ENCODE results near the gene ANKRD18B. TPM values are rescaled to one million over a fixed set of nuclear protein-coding genes. Genes with fewer than 3 reads are reported as not detected.
"Not testable (repeated sequence)": the region's sequence is repeated elsewhere in the genome, so short reads cannot be mapped to it uniquely, and the experiment has no call there.

ANKRD18B gene
- total RNA-seq, 1 donor from 2014 or later = 5.0 TPM

DNA sequence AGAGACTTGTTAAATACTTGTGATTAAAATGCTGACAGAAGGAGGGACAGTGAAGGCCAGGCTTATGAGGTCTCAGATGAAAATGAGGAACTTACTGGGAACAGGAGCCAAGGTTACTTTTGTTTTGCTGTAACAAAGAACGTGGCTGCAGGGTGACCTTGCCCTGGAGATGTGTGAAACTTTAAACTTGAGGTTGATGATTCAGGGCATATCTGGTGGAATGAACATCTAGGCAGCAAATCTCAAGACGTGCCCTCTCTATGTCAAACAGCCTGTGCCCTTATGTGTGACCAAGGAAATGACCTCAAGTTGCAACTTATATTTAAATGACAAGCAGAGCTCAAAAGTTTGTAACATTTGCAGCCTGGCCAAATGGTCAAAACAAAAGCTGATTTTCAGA is 58.6 kb downstream of the ANKRD18B start:
- not testable (repeated sequence) for DNase-seq; H3K4me1 Mint-ChIP-seq (ENCODE audit: low read depth, unreplicated experiment); H3K27ac Mint-ChIP-seq (ENCODE audit: unreplicated experiment); H3K9me3 Mint-ChIP-seq (ENCODE audit: unreplicated experiment); H3K27me3 Mint-ChIP-seq (ENCODE audit: unreplicated experiment); H3K36me3 Mint-ChIP-seq (ENCODE audit: unreplicated experiment); H3K4me3 Mint-ChIP-seq (ENCODE audit: unreplicated experiment)

DNA sequence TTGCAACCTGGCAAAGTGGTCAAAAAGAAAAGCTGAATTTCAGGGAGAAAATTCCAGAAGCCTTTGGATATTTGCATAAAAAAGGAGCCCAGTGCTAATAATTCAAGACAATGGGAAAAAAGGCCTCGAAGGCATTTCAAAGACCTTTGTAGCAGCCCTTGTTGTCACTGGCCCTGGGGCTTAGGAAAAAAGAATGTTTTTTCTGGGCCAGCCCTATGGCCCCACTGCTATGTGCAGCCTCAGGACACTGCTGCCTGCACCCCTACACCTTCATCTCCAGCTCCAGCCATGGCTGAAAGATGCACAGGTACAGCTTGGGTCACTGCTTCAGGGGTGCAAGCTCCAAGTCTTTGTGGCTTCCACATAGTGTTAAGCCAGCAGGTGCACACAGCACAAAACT is 62.1 kb downstream of the ANKRD18B start:
- not testable (repeated sequence) for H3K27ac Mint-ChIP-seq (ENCODE audit: unreplicated experiment); H3K36me3 Mint-ChIP-seq (ENCODE audit: unreplicated experiment); H3K4me1 Mint-ChIP-seq (ENCODE audit: low read depth, unreplicated experiment); H3K4me3 Mint-ChIP-seq (ENCODE audit: unreplicated experiment); DNase-seq; H3K9me3 Mint-ChIP-seq (ENCODE audit: unreplicated experiment); H3K27me3 Mint-ChIP-seq (ENCODE audit: unreplicated experiment)

DNA sequence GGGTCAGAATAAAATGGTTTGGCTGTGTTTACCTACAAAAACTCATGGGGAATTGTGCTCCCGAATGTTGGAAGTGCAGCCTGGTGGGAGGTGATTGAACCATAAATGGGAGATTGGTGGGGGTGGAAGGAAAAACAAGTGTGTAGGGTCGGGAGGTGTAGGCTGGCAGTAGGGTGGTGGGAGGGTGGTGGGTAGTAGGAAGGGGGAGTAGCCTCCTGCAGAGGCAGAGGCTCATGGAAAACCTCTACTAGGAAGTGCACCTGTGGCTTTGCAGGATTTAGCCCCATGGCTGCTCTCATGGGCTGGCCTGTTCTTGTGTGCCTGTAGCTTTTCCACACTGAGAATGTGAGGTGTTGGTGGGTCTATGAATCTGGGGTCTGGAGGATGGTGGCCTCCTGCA is 63.7 kb downstream of the ANKRD18B start:
- not testable (repeated sequence) for H3K9me3 Mint-ChIP-seq (ENCODE audit: unreplicated experiment); H3K27ac Mint-ChIP-seq (ENCODE audit: unreplicated experiment); H3K27me3 Mint-ChIP-seq (ENCODE audit: unreplicated experiment); H3K4me1 Mint-ChIP-seq (ENCODE audit: low read depth, unreplicated experiment); H3K36me3 Mint-ChIP-seq (ENCODE audit: unreplicated experiment); DNase-seq; H3K4me3 Mint-ChIP-seq (ENCODE audit: unreplicated experiment)

DNA sequence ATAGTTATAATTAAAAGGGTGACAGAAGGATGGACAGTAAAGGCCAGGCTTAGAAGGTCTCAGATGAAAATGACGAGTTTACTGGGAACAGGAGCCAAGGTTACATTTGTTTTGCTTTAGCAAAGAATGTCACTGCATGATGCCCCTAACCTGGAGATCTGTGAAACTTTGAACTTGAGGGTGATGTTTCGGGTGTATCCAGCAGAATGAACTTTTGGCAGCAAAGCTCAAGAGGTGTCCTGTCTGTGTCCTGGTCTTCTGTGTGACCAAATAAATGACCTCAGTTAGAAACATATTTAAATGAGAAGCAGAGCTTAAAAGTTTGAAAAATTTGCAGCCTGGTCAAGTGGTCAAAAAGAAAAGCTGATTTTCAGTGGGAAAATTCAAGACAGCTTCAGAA is 64.8 kb downstream of the ANKRD18B start:
- not testable (repeated sequence) for H3K36me3 Mint-ChIP-seq (ENCODE audit: unreplicated experiment); H3K27me3 Mint-ChIP-seq (ENCODE audit: unreplicated experiment); H3K4me1 Mint-ChIP-seq (ENCODE audit: low read depth, unreplicated experiment); H3K27ac Mint-ChIP-seq (ENCODE audit: unreplicated experiment); DNase-seq; H3K9me3 Mint-ChIP-seq (ENCODE audit: unreplicated experiment); H3K4me3 Mint-ChIP-seq (ENCODE audit: unreplicated experiment)

DNA sequence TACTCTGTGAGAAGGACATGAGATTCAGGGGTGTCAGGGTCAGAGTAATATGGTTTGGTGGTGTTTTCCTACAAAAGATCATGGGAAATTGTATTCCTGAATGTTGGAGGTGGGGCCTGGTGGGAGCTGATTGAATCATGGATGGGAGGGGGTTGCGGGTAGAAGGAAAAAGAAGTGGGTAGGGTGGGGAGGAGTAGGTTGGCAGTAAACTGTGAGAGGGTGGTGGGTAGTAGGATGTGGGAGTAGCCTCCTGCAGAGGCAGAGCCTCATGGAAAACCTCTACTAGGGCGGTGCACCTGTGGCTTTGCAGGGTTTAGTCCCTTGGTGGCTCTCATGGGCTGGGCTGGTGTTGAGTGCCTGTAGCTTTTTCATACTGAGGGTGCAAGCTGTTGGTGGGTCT is 66.8 kb downstream of the ANKRD18B start:
- not testable (repeated sequence) for H3K4me1 Mint-ChIP-seq (ENCODE audit: low read depth, unreplicated experiment); H3K4me3 Mint-ChIP-seq (ENCODE audit: unreplicated experiment); DNase-seq; H3K27ac Mint-ChIP-seq (ENCODE audit: unreplicated experiment); H3K9me3 Mint-ChIP-seq (ENCODE audit: unreplicated experiment); H3K36me3 Mint-ChIP-seq (ENCODE audit: unreplicated experiment); H3K27me3 Mint-ChIP-seq (ENCODE audit: unreplicated experiment)

DNA sequence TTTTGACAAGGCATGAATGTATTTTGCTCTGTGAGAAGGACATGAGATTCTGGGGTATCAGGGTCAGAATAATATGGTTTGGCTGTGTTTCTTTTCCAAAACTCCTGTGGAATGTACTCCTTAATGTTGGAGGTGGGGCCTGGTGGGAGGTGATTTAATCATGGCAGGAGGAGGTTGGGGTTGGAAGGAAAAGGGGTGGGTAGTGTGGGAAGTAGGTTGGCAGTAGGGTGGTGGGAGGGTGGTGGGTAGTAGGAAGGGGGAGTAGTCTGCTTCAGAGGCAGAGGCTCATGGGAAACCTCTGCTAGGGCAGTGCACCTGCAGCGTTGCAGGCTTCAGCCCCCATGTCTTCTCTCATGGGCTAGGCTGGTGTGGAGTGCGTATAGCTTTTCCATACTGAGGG is 72.9 kb downstream of the ANKRD18B start:
- not testable (repeated sequence) for H3K27me3 Mint-ChIP-seq (ENCODE audit: unreplicated experiment); H3K4me1 Mint-ChIP-seq (ENCODE audit: low read depth, unreplicated experiment); H3K9me3 Mint-ChIP-seq (ENCODE audit: unreplicated experiment); H3K36me3 Mint-ChIP-seq (ENCODE audit: unreplicated experiment); H3K4me3 Mint-ChIP-seq (ENCODE audit: unreplicated experiment); H3K27ac Mint-ChIP-seq (ENCODE audit: unreplicated experiment); DNase-seq

DNA sequence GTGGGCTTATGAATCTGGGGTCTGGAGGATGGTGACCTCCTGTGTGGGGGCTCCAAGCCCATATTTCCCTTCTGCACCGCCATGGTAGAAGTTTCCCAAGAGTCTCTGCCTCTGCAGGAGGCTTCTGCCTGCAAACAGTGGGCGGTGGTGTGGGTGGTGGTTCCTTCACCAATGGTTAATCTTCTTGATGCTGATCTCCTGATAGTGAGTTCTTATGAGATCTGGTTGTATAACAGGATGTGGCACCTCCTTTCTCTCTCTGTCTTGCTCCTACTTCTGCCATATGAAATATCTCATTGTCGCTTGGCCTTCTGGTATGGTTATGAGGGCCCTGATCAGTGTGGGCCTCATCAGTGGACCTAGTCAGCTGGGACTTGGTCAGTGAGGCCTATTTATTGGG is 73.3 kb downstream of the ANKRD18B start:
- H3K36me3 Mint-ChIP-seq (ENCODE audit: unreplicated experiment); H3K27me3 Mint-ChIP-seq (ENCODE audit: unreplicated experiment); H3K27ac Mint-ChIP-seq (ENCODE audit: unreplicated experiment): not testable (repeated sequence)

DNA sequence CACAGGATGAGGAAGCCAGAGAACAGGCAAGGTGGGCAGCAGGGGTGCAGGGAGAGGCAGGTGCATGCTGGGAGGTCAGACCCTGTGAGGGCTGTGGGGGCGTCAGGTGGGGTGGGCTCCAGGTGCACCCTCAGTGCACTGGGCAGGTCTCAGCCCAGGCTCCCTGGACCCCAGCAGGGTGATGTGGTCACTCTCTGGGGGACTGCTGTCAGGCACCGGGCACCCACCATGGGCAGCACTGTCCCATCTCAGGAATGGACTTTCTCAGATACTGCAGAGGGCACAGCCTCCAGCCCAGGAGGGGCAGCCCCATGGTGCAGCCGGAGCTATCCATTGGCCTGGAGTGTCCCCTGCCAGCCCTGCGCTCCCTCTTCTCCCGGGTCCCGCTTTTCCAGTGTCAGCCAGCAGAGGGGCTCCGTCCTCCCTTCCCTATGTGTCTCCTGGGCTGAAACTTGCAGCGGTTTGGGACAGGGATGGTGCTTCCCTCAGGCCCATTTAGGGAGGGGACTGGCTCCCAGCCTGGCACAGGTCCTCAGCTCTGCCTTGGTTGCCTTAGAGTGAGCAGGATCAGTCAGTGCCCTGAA is 74.8 kb downstream of the ANKRD18B start:
- not testable (repeated sequence) for H3K27me3 Mint-ChIP-seq (ENCODE audit: unreplicated experiment); H3K4me1 Mint-ChIP-seq (ENCODE audit: low read depth, unreplicated experiment); H3K36me3 Mint-ChIP-seq (ENCODE audit: unreplicated experiment); H3K4me3 Mint-ChIP-seq (ENCODE audit: unreplicated experiment); H3K9me3 Mint-ChIP-seq (ENCODE audit: unreplicated experiment); H3K27ac Mint-ChIP-seq (ENCODE audit: unreplicated experiment); DNase-seq

More for the DNA sequence above, 73.3 kb downstream of the ANKRD18B start:
- H3K4me1 Mint-ChIP-seq (ENCODE audit: low read depth, unreplicated experiment); DNase-seq; H3K9me3 Mint-ChIP-seq (ENCODE audit: unreplicated experiment); H3K4me3 Mint-ChIP-seq (ENCODE audit: unreplicated experiment): not testable (repeated sequence)

DNA sequence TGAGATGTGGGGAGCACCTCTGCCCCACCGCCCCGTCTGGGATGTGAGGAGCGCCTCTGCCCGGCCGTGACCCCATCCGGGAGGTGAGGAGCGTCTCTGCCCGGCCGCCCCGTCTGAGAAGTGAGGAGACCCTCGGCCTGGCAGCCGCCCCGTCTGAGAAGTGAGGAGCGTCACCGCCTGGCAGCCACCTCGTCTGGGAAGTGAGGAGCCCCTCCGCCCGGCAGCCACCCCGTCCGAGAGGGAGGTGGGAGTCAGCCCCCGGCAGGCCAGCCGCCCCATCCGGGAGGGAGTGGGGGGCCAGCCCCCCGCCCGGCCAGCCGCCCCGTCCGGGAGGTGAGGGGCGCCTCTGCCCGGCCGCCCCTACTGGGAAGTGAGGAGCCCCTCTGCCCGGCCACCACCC is 76.9 kb downstream of the ANKRD18B start:
- not testable (repeated sequence) for DNase-seq; H3K27ac Mint-ChIP-seq (ENCODE audit: unreplicated experiment); H3K9me3 Mint-ChIP-seq (ENCODE audit: unreplicated experiment); H3K27me3 Mint-ChIP-seq (ENCODE audit: unreplicated experiment); H3K4me3 Mint-ChIP-seq (ENCODE audit: unreplicated experiment); H3K4me1 Mint-ChIP-seq (ENCODE audit: low read depth, unreplicated experiment); H3K36me3 Mint-ChIP-seq (ENCODE audit: unreplicated experiment)

DNA sequence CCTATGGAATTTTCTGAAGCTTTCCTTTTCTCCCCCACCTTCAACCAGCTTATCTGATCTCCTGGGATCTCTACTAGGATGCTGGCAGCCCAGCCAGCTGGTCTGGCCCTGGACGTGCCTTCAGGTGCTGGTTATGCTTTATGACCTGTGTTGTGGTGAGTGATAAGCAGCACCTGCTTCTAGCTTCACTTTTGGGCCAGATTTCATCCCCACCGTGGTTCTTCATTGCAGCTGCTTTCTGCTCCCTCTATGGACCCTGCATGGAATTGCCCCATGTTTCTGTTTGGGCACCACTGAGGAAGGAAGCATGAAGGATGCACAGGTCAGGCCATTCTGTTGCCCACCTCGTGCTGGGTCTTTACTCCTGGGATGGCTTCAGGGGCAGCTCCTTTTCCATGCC is 80.2 kb downstream of the ANKRD18B start:
- H3K4me1 Mint-ChIP-seq (ENCODE audit: low read depth, unreplicated experiment); DNase-seq; H3K9me3 Mint-ChIP-seq (ENCODE audit: unreplicated experiment); H3K4me3 Mint-ChIP-seq (ENCODE audit: unreplicated experiment); H3K27ac Mint-ChIP-seq (ENCODE audit: unreplicated experiment); H3K27me3 Mint-ChIP-seq (ENCODE audit: unreplicated experiment); H3K36me3 Mint-ChIP-seq (ENCODE audit: unreplicated experiment): not testable (repeated sequence)

DNA sequence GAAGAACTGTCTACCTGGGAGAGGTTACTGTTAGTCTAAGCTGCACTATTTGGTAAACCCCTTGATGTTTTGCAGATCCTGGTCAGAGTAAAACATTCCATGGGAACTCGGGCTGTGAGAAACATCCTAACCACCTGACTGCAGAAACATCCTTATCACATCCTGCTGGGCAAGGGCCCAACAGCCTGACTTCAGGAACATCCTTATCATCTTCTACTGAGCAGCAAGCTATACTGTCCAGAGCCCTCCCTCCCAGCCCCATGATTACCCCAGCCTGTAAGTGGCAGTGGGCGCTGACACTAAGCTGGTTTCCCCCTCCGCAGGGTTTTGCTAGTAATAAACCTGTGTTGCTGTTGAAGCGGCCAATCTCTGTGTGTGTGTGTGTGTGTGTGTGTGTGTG is 80.9 kb downstream of the ANKRD18B start:
- H3K36me3 Mint-ChIP-seq (ENCODE audit: unreplicated experiment); H3K27me3 Mint-ChIP-seq (ENCODE audit: unreplicated experiment); H3K4me1 Mint-ChIP-seq (ENCODE audit: low read depth, unreplicated experiment); H3K9me3 Mint-ChIP-seq (ENCODE audit: unreplicated experiment); DNase-seq; H3K27ac Mint-ChIP-seq (ENCODE audit: unreplicated experiment); H3K4me3 Mint-ChIP-seq (ENCODE audit: unreplicated experiment): not testable (repeated sequence)

All from glutamatergic neuron (in vitro differentiated cells).